NCI-H2196 treated with DMSO at 0.1 percent for 48 hours (cell line): ENCODE results near the gene SEC23A.
A peak's percentile ranks its signal among the peaks of the same experiment; 100 is the strongest.
"Not testable (repeated sequence)": the region's sequence is repeated elsewhere in the genome, so short reads cannot be mapped to it uniquely, and the experiment has no call there.

Experiments used
- DNase-seq: peaks from one replicate; lab custom pipeline; 2025; ENCODE audit not compliant: unreplicated experiment; lab: John Stamatoyannopoulos, UW

SEC23A gene

DNA sequence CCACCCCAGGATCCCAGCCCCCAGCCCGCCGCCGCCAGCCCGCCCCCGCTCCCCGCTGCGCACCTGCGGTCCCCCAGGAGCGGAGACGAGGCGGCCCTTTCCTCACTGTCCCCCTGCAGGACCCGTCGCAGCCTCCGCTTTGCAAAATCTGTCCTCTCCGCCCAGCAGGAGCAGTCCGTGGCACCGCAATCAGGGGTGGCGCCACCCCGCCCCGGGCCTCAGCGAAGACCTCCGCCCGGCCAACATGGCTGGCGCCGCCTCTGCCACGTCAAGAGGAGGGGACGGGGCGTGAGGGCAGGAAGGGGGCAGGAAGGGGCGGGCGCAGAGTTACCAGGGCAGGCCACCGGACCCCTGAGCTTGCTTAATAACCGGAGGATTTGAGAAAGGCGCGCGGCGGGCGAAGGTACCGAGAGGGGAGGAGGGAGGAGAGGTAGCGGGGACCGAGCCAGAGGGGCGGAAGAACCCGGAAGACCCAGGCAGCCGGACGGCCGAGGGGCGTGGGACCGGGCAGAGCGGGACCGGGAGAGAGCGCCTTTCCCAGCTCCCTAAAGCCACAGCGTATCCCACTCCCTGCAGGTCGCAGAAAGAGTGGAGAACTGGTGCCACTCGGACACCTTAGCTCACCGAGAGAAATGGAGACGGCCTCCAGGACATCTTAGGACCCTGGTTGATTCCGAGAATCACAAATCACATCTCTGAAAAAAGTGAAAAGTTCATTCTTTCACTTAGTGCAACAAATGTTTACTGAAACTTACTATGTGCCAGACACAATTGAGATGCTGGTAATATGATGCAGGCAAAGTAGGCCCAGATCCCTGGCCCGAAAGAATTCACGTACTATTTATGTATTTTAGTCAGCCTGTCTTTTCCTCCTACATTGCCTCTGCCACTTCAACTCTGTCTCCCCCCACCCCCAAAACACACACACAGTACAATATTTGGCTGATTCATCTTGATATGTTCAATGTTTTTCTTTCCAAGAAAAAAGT lies at the start of gene SEC23A:
TSS of gene SEC23A (minus strand) at position 267 of the 989 bp plus-strand sequence. CDS start 7,117 bp downstream, outside the sequence.
- peak; percentile 65 for DNase-seq

DNA sequence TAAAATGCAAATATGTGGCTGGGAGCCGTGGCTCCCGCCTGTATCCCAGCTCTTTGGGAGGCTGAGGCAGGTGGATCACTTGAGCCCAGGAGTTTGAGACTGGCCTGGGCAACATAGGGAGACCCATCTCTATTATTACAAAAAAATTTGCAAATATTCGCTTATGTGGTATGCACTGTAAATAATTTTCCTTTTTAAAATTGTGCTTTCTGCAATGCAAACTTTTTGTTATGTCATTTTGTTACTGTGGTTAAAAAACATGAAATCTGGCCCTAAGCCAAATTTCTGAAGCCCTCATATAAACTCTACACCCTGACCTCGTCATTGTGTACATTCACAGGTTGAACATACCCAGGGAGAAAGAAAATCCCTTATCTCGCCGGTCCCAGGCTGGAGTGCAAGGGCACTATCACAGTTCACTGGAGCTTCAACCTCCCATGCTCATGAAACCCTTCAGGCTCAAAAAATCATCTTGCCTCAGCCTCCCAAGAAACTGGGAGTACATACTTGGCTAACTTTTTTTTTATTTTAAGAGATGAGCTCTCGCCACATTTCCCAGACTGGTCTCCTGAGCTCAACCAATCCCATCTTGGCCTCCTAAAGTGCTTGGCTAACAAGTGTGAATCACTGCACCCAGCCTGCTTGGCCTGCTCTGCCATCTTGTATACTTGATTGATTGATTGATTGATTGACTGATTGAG lies 42.4 kb upstream of the SEC23A start:
- DNase-seq: no peak

- not testable (repeated sequence) for DNase-seq
These were observed 40.2 kb upstream of the SEC23A start for GRCh38 chr14:39143226-39143625.

DNA sequence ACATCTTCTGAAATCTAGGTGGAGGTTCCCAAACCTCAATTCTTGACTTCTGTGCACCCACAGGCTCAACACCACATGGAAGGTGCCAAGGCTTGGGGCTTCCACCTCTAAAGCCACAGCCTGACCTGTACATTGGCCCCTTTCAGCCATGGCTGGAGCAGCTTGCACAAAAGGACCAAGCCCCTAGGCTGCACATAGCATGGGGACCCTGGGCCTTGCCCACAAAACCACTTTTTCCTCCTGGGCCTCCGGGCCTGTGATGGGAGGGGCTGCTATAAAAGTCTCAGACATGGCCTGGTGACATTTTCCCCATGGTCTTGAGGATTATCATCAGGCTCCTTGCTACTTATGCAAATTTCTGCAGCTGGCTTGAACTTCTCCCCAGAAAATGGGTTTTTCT lies 38.6 kb upstream of the SEC23A start:
- DNase-seq: not testable (repeated sequence)

DNA sequence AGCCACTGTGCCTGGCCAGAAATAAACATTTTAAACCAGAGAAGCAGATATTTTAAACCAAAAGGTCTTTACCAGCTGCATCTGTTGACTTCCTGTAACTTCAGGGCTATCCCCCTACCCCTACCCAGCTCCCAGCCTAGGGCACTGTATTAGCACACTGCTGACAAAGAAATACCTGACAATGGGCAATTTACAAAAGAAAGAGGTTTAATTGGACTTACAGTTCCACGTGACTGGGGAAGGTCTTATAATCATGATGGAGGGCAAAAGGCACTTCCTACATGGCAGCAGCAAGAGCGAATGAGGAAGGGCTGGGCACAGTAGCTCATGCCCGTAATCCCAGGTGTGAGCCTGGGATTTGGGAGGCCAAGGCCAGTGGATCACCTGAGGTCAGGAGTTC lies 37.1 kb upstream of the SEC23A start:
- no peak for DNase-seq

DNA sequence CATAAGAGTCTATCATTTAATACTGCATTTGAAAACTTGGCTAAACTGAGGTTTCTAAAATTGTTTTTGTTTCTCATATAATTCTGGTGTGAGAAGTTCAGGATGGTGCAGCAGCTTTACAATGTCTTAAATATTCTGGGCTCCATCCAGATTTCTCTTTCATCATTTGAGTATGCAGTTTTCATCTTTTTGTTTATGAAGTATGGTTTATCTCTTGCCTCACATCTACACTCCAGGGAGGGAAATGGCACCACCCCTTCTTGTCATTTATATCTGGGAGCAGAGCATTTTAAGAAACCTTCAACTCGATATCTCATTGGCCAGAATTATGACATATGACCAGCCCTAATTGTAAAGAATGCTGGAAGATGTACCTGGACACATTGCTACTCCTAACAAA lies 35.4 kb upstream of the SEC23A start:
- no peak for DNase-seq

DNA sequence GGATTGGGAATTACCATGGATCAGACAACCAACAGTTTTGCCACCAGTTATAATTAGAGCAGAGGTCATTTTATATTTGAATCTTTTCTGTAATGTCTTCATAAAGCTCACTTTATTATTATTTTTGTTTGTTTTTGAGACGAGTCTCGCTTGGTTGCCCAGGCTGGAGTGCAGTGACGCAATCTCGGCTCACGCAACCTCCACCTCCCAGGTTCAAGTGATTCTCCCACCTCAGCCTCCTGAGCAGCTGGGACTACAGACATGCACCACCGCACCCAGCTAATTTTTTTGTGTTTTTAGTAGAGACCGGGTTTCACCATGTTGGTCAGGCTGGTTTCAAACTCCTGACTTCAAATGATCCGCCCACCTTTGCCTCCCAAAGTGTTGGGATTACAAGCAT lies 34.8 kb upstream of the SEC23A start:
- DNase-seq: not testable (repeated sequence)

DNA sequence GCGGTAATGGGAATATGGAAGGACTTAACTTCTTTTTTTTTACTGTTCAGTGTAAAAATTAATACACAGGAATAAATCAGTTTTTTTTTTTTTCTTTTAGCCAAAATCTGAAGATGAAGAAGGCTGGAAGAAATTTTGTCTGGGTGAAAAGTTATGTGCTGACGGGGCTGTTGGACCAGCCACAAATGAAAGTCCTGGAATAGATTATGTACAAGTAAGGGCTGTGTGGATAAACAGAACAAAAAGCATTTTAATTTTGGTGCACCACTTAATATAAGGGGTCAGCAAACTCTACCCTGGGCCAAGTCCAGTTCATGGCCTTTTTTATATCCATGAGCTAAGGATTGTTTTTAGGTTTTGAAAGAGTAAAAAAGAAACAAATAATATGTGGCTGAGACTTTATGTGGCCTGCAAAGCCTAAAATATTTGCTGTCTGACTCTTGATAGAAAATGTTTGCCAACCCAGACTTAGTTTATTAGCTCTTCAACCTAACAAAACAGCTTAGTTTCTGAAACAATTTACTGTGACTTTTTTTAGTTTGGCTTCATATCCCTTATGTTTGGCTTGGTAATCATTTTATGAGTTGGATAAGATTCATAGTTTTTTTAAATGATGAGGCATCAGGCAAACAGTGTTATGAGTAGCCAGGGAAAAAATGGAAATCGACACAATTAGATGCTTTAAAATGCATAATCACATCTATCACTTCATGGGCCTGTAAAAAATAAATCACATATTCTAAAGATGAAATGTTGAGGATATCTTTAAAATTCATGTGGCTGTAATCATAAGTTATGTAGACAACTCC lies 19.5 kb upstream of the SEC23A start:
- no peak for DNase-seq

DNA sequence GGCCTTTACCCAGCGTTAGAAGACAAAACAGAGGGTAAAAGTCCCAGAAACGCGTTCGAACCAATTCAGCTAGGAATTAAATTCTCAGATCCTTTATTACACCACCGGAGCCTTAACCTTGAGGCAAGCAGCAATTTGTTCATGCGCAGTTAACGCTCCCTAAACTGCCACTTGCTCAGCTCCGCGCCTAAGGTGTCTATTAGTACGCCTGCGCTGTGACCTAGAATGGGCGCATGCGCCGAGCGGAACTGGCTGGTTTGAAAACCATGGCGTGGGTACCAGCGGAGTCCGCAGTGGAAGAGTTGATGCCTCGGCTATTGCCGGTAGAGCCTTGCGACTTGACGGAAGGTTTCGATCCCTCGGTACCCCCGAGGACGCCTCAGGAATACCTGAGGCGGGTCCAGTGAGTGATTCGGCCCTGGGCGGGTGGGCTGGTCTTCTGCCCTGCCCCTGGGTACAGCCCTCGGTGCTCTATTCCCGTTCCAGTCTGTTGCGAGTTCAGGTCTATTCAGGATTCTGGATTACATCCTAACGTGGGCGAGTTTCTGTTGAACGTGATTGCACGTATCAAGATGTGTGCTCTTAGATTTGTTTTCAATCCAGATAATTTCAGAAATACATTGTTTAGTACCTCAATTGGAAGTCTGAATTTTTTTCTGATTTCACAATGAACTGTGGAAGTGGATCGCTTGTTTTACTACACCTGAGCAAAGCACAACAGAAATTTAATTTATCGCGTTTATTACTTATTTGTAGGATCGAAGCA lies 11.2 kb upstream of the SEC23A start, which contains the start of gene GEMIN2:
TSS of gene GEMIN2 (plus strand) at position 251 of the 766 bp plus-strand sequence. CDS start at position 267, 16 bp downstream.
- peak; percentile 95 for DNase-seq

- DNase-seq: peak; percentile 50
These were observed 10.6 kb upstream of the SEC23A start for GRCh38 chr14:39113685-39114072.

DNA sequence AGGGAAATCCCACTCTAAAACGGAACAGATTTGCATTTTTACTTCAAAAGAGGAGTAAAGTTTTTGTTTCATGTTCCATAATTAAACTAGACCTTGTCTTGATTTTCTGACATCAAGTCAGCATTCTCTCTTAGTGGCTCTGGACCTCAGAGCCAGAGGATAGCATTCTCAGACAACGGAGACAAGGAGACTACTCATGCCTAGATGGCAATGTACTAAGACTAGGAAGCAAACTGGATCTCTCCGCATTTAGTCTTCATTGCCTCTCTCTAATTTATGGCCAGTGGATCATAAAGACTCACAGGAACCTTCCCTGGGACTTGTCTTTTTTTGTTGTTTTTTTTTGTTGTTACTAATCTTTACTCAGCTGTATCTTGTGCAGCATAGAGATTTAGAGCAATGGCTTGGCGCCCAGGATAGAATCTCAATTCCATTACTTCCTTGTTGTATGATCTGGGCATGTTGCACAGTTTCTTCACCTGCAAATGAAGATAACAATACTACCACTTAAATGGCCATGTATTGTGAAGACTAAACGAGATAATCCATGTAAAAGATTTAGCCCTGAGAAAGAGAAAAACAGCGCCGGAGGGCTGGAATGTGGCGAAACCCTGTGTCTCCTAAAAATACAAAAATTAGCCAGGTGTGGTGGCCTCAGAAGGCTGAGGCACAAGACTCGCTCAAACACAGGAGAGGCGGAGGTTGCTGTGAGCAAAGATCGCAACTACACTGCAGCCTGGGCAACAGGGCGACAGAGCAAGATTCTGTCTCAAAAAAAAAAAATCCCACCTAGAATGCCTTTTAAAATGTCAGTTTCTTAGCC lies 7.1 kb upstream of the SEC23A start:
- no peak for DNase-seq

DNA sequence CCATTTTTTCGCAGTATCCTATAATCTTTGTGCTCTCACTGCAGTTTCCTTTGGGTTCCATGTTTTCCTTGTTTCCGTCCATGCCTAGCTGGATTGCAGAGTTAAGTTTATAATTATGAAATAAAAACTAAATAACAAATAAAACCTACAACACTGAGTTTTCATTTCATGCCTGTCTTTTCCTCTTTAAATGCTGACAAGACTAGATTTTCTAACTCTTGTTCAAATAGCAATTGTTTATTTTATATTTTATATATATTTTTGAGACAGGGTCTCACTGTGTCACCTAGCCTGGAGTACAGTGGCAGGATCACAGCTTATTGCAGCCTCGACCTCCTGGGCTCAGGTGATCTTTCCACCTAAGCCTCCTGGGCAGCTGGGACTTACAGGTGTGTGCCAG lies 5.8 kb upstream of the SEC23A start:
- no peak for DNase-seq

- peak; percentile 14 for DNase-seq
These were observed 4.6 kb upstream of the SEC23A start for GRCh38 chr14:39107591-39107996.

- not testable (repeated sequence) for DNase-seq
These were observed 1.2 kb upstream of the SEC23A start for GRCh38 chr14:39104078-39104801.

- no peak for DNase-seq
These were observed 618 bp downstream of the SEC23A start for GRCh38 chr14:39102265-39102968.

GRCh38 chr14:39099748-39100147 lies 3.3 kb downstream of the SEC23A start:
- no peak for DNase-seq

GRCh38 chr14:39099215-39099614 lies 3.8 kb downstream of the SEC23A start:
- DNase-seq: not testable (repeated sequence)

GRCh38 chr14:39097159-39097558 lies 5.9 kb downstream of the SEC23A start:
- DNase-seq: no peak
